HL-60 (cell line): ENCODE results near the gene NAV2.

Source experiments
- GABPA ChIP-seq: IDR thresholded peaks from 2 replicates; pipeline ENCODE4 v1.6.1; 2012; ENCODE audit warnings: low read depth
- POLR2AphosphoS5 ChIP-seq: IDR thresholded peaks from 2 replicates; pipeline ENCODE4 v1.6.1; 2012; ENCODE audit warnings: low read depth
- TF ChIP-seq, protein P1 (sequence below): IDR thresholded peaks from one replicate; pipeline ENCODE4 v1.5.1; 2011; ENCODE audit warnings: low read length, control low read depth, inconsistent platforms; ENCODE audit not compliant: insufficient read depth

DNA sequence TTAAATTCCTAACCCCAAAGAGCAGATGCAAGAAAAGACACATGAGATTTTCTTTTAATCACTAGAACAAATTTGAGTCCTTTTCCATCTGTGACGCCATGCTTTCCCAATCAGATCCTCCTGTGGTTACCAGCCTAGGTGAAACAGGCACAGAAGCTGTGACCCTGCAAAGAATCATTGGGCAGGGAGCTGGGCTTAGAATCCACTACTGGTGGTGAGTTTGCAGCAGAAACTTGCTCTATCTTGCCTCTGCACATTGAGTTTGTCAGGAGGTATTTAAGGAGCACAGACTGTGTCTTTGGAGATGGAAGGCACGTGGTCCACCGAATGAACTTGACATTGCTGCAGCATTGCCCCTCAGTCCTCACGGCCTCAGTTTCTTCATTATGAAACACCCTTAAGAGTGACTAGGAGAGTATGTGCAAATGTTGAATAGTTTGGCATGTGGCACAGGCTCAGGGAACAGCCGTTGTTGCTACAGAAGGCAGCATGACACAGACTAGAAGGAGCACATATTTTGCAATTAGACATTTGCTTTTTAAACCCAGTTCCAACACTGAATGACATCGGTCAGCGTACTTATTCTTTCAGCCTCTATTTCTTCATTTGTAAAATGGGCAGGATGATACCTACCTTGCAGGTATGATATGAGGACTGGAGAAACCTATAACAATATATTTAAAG is 320.1 kb downstream of the NAV2 start:
- TF ChIP-seq, protein P1, sequence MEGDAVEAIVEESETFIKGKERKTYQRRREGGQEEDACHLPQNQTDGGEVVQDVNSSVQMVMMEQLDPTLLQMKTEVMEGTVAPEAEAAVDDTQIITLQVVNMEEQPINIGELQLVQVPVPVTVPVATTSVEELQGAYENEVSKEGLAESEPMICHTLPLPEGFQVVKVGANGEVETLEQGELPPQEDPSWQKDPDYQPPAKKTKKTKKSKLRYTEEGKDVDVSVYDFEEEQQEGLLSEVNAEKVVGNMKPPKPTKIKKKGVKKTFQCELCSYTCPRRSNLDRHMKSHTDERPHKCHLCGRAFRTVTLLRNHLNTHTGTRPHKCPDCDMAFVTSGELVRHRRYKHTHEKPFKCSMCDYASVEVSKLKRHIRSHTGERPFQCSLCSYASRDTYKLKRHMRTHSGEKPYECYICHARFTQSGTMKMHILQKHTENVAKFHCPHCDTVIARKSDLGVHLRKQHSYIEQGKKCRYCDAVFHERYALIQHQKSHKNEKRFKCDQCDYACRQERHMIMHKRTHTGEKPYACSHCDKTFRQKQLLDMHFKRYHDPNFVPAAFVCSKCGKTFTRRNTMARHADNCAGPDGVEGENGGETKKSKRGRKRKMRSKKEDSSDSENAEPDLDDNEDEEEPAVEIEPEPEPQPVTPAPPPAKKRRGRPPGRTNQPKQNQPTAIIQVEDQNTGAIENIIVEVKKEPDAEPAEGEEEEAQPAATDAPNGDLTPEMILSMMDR, result no peak
- TF ChIP-seq POLR2AphosphoS5, result no peak
- no peak for TF ChIP-seq GABPA
